Raji (cell line): ENCODE measurements around the gene C10orf67.

Source experiments
- POLR2A ChIP-seq: IDR thresholded peaks from 2 replicates; pipeline ENCODE4 v1.6.1; 2011; ENCODE audit warnings: low read depth, low read length, control low read depth; ENCODE audit not compliant: insufficient read depth

Gene C10orf67

DNA sequence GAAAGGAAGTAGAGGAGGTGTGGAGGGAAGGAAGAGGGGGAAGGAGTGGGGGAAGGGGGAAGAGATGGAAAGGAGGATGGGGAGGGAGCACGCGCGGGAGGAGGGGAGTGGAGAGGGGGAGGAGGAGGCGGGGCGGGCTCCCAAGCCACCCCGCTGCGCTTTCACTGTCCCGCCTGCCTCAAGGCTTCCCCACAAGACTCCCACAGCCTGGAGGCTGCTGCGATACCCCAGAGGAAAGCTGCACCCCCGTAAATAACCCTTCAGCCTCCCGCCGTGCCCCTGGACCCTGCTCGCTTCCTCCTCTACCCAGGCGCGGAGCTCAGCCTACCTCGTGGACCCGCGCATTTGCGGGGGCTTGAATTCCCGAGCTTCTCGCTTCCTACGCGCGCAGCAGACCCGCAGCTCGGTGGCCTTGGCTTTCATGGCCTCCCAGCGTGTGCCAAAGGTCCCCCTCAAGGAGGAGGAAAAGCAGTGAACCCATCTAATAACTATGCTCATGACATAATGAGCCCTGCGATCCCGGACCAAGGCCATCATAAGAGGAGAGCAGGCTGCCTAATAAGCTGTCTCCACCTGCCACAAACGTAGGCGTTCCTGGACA is at the start of gene C10orf67:
Gene C10orf67, minus strand, starts transcription at position 557 of the 601 bp plus-strand sequence. Its CDS starts 23 bp downstream, at position 534.
- no peak for TF ChIP-seq POLR2A

- no peak for TF ChIP-seq POLR2A
Measured at GRCh38 chr10:23391821-23392220, 47.2 kb upstream of the C10orf67 start.

GRCh38 chr10:23390809-23391208 is 46.2 kb upstream of the C10orf67 start:
- TF ChIP-seq POLR2A = no peak

- no peak for TF ChIP-seq POLR2A
Measured at GRCh38 chr10:23386052-23386451, 41.5 kb upstream of the C10orf67 start.

- TF ChIP-seq POLR2A = no peak
Measured at GRCh38 chr10:23384364-23384763, 39.8 kb upstream of the C10orf67 start.

DNA sequence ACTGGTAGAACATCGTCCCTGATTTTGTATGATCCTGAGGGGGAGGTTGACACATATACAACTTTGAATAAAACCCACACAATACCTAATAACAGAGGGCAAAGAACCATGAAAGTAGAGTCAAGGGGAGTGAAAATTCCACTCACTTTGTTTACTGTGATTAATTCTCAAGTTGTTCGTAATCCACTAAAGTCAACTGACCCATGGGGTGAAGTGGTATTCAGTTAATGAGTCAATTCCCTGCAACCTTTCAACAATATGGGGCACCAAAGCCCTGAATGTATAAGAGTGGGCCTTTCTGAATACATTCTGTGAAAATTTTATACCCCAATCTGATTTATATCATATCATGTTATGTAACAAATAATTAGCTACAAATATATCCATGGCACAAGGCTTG is 39.0 kb upstream of the C10orf67 start:
- TF ChIP-seq POLR2A = no peak

DNA sequence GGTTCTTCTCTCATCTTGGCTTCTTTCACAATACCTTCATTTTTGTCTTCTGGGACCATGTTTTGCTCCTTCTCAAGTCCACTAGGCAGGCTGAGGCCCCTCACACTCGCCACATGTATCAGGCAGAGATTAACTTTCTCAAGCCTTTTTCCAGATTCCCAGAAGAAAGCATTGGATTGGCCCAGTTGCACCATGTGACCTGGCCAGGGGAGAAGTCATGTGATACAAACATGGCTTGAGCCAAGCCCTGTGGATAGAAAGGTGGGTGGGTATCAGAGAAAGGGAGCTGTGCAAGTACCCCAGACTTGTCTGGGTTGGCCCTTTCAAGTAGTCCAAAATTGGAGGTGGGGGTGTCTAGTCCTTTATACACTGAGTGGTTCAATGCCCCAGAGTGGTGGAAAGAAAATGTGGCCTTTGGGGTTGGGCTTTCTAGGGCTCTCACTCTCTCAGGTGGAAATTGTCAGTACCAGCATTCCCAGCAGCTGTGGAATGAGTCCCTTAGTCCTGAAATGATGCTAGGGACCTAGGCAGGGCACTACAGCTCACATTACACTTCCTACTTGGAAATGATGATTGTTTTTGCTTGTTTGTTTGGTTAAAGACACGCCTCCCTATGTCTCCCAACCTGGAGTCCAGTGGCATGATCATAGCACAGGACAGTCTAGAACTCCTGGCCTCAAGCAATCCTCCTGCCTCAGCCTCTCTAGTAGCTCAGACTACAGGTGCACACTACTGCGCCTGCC is 36.9 kb upstream of the C10orf67 start:
- TF ChIP-seq POLR2A = no peak

GRCh38 chr10:23379686-23380085 is 35.1 kb upstream of the C10orf67 start:
- TF ChIP-seq POLR2A = no peak

GRCh38 chr10:23376229-23376655 is 31.6 kb upstream of the C10orf67 start:
- no peak for TF ChIP-seq POLR2A

DNA sequence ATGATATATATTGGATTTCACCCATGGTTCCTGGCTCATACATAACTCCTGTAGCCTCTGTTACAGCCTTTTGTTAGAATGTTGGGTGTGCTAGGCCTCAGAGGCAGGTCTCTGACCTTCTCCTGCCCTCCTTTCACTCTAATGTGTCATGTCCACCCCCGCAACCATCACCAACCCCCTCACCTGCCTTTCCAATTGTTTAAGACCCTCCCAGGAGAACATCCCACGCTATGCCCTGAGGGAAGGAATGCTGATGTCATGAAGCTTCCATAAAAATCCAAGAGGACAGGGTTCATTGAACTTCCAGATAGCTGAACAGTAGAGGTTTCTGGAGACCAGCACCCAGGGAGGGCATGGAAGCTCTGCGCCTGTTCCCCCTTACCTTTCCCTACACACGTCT is 30.8 kb upstream of the C10orf67 start:
- no peak for TF ChIP-seq POLR2A

DNA sequence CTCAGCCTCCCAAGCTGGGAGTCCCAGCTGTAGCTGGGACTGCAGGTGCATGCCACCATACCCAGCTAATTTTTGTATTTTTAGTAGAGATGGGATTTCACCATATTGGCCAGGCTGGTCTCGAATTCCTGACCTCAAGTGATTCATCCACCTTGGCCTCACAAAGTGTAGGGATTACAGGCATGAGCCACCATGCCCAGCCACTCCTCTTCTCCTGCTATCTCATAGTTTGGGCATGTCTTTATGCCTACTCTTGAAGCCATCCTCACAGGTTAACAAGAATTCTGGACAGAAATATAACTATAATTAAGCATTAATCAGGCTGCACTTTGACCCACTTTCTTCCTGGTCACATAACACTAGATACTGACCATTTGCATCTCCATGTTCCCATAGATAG is 28.6 kb upstream of the C10orf67 start:
- TF ChIP-seq POLR2A = no peak

- TF ChIP-seq POLR2A = no peak
Measured at GRCh38 chr10:23371073-23371472, 26.5 kb upstream of the C10orf67 start.

- no peak for TF ChIP-seq POLR2A
Measured at GRCh38 chr10:23370106-23370505, 25.5 kb upstream of the C10orf67 start.

- TF ChIP-seq POLR2A = no peak
Measured at GRCh38 chr10:23368816-23369640, 24.4 kb upstream of the C10orf67 start.

DNA sequence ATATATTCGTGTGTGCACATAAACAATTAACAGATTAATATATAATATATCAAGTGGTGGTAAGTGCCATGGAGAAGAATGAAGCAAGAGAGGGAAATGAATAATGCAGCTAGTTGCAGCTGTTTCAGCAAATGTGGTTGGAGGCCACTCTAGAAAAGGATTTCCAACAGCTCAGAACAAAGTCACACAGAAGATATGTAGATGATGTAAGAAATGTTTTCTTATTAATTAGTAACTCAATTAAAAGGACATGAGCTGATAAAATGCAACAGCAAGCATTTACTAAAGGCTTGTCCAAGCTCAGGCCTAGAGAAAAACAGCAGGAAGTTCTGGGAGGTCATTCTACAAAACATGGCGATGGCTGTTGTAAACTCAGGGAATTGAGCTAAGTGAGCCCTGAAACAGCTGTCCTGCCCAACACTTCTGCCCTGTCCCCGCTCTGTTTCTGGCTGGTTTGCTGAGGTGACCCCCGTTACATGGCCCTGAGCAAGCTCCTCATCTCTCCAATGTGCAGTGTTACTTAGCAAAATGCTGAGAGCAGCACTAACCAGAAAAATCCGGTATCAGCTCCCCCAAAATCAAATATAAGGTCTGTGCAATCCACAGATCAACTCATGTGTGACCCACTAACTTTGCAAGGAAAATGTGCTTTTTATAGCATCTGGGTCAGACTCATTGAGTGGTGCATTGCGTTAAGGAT is 23.4 kb upstream of the C10orf67 start:
- no peak for TF ChIP-seq POLR2A
